ENCODE data around the gene BEND6.

Gene BEND6, protein sequence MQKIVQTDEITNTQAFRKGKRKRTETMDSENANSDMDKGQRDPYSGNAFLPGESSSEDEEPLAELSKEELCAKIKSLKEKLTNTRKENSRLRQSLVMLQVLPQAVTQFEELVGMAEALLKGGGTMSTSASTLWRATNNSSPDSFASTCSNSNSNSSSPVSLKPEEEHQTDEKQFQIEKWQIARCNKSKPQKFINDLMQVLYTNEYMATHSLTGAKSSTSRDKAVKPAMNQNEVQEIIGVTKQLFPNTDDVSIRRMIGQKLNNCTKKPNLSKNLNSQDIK

DNA sequence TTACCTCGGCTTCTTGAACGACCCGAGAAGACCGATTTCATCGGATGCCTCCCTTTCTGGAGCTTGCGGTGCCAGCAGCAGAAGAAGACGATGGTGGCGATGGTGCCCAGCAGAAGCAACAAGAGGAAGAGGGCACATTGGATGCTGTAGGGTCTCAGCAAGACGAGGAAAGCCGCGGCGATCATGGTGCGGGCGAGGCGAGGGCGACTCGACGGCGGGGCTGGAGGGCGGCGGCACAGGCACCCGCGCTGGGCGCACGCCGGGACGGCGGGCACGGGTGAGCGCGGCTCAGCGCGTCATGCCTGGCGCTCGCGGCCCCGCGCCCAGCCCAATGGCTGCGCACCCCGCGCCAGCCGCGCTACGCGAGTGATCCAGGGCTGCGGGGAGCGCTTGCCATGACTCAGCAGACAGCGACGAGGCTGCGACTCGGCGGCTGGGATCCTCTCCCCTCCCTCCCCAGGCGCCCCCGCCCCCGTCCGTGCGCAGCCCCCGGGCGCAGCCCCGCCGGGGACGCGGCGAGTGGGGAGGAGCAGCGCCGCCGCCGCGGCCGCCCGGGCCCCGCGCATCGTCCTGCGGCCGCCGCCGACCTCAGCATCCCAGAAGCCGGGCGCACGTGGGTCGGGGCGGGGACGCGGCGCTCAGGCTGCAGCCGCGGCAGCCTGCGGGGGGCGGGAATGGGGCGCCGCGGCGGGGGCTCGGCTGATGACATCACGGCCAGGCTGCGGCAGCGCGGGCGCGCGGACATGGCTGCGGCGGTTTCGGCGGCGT lies at the start of gene BEND6:
BEND6 (plus strand) TSS at position 705 of the 768 bp plus-strand sequence. CDS start 26,704 bp downstream, outside the sequence.
- DNase-seq = no peak

GRCh38 chr6:56905378-56905777 lies 49.5 kb upstream of the BEND6 start:
- no peak for DNase-seq

- DNase-seq = no peak
These were observed 48.2 kb upstream of the BEND6 start for GRCh38 chr6:56906752-56907151.

DNA sequence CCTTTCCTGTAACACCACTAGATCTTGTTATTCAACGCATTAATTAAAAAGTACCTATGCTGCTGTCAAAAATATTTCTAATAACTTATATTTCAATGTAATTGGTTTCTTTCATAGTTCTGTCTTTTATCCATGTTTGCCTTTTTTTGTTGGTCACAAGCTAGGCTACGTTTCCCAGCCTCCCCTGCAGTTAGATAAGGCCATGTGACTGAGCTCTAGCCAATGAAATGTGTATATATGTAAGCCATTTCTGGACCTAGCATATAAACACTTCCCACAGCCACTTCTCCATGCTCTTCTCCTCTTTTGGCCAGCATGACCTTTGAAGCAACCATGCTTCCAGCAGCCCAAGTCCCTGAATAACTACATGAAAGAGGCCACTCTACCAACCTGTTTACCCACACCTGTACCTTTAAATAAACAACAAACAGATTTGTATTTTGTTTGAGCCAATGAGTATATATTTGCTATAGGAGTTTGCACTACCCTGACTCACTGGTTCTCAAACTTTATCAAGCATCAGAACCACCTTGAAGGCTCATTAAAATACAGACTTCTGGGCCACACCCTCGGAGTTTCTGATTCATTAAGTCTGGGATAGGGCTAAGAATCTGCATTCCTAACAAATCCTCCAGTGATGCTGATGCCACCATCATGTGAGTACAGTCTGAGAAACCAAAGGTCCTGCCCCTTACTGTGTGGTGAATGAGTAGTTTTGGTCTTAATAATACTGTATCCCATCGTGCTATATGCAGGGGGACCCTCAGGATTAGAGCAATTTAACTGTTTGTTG lies 45.6 kb upstream of the BEND6 start:
- no peak for DNase-seq

DNA sequence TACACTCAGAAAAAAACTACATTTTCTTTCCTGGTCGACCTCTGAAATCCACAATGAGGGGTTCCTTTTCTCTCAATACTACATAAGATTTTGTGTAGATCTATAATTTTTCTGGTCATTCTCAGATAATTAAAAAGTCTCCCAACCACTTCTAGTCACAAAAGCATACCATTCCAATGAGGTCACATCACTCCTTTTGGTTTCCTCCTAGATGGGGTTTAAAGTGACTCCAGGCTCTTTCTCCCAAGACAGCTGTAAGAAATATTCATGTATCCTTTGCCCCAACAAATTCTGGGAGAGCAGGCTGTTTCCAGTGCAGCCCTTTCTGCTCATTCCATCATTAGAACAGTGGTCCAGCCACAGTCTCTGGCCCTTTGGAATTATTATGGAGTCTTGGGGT lies 43.1 kb upstream of the BEND6 start:
- no peak for DNase-seq

DNA sequence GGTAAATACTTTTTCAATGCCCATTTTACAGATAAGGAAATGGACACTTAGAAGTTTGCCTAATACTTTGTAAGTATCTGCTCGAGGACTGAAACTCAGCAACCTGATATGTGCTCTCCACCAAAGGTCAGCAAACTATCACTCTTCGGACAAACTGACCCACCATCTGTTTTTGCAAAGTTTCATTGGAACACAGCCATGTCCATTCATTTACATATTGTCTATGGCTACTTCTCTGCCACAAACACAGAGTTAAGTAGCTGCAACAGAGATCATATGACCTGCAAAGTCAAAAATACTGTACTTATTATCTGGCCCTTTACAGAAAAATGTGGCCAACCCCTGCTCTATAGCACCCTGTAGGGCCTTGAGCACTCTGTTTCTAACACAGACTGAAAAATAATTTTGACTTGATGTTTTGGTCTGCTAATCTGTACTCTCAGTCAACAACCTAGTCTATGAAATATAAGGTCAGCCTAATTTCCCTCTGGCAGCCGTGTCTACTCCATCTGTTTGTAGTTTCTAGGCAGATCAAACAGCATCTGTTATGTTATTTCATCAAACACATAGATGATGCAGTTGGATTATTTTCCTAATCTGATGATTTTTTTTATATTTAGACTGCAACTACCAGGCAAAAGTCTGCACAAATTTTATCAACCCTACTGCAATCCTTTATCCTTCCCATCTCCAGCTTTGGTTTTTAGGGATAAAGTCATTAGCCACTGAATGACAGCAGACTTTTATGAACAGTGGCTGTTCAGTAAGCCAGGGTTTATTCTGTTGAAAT lies 41.4 kb upstream of the BEND6 start:
- DNase-seq = no peak

DNA sequence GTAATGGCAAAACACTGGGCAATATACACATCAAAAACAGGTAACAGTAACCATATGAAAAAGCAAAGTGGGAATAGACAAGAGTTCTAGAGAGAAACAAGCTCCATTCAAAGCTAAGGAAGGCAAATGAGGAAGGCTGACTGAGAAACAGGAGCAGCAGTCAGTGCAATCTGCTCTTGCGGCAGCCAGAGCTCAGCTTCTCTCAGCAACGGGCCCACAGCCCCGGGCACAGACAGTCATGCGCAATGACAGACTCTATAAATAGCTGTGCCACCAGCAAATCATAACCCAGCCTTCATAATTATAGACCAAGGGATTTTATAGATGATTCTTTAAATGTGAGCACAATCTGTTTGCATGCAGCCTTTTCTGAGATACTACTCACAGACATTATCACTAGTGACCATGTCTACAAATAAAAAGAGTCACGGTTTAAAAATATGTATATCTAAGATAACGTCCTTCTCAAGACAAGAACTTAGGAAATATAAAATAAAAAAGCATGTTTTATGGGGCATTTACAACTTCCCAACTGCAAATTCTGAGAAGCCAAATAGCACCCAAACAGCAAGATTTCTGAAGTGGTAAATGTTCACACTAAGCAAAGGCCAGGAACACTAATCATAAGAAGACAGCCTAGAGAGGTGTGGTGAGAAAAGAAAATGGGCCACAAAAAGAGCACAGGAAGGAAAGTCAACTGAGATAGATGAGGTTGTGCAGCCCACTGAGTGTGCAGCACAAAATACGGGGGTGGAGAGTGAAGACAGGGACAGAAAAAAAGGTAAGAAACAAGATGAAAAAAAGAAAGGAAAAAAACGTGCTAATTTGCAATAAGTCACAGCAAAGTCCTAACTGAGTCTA lies 39.9 kb upstream of the BEND6 start:
- DNase-seq = no peak

DNA sequence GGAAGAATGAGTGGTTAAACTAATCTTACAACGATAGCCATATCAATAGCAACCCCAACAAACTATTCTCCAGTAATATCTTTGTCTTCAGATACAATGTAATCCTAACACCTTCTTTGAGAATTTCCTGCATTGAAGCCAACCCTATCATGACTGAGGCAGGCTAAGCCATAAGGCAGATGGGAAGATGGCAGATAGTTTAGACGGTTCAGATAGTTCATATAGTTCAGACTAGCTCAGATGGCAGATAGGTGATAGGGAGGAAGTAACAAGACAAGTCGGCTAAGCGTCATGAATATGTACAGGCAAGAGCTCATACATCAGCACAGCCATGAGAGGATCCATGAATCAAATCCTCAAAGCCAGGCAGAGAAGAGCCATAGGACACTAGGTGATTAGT lies 39.1 kb upstream of the BEND6 start:
- no peak for DNase-seq

GRCh38 chr6:56916849-56917551 lies 37.9 kb upstream of the BEND6 start:
- no peak for DNase-seq

DNA sequence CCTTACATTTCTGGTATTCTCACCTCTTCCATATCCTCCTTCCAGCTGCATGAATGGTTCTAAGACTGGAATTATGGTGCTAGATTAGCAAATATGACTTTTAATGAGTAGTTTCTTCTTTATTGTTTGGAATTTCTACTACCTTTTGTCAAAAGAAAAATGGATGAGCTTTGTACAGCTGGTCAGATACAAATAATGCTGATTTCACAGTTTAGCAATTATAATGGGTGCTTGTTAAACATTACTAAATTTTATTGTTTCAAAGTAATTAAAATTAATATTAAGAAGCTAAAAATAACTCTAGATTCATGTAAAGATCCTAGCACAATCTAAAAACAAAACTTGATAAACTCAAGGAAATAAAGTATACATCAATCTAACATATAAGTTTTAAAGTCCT lies 32.3 kb upstream of the BEND6 start:
- no peak for DNase-seq

GRCh38 chr6:56923565-56923964 lies 31.3 kb upstream of the BEND6 start:
- no peak for DNase-seq

- DNase-seq = no peak
These were observed 27.1 kb upstream of the BEND6 start for GRCh38 chr6:56927538-56928453.

DNA sequence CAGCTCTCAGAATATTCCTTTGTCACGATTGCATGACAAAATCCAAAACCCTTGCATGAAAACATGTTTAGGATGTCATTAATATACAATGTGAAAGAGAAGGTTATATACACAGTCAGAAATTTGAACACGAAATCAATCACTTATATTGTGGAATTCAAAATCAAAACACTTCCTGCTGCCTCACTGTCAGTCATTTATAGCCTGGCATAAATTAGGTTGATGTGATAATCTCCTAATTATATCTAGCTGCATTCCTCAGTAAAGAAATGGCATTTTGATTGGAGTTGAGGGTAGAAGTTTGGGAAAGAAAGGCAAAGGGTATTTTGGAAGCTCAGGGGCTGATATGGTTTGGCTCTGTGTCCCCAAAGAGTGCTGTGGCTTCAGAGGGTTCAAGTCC lies 24.1 kb upstream of the BEND6 start:
- no peak for DNase-seq

GRCh38 chr6:56932910-56933477 lies 21.9 kb upstream of the BEND6 start:
- no peak for DNase-seq

- no peak for DNase-seq
These were observed 21.3 kb upstream of the BEND6 start for GRCh38 chr6:56933650-56934049.

GRCh38 chr6:56934876-56935275 lies 20.0 kb upstream of the BEND6 start:
- DNase-seq = no peak

GRCh38 chr6:56936466-56936865 lies 18.4 kb upstream of the BEND6 start:
- DNase-seq = no peak

DNA sequence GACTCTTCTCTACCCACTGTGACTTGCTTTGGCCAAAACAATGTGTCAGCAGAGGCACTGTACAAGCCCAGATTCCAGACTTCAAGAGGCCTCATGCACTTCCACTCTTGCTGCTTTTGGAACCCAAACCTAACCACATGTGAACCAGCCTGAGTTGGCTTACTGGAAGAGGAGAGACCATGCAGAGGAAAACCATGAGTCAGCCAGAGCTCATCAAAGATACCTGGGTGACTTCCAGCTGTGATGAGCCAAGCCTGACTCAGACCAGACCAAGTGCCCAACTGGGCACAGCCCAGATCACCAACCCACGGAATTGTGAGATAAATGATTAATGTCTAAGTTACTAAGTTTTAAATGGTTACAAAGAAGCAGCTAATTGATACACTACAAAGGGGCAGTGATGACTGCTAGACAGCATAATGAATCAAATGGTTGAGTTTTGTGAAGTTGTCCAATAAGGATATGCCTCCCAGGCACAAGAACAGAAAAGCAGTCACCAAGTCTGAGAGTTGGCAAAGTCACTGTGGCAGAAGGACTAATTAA lies 16.2 kb upstream of the BEND6 start:
- DNase-seq = no peak

- DNase-seq = no peak
These were observed 14.4 kb upstream of the BEND6 start for GRCh38 chr6:56940463-56940862.

Measured in activated effector memory CD4-positive, alpha-beta T cell treated with Interleukin-2 at 50 U/mL for 16 hours (primary cell).